ENCODE data around the gene CAPN8.

Gene CAPN8

GRCh38 chr1:223628233-223629125 lies 37.0 kb downstream of the CAPN8 start:
- peak; percentile 11 for DNase-seq (ENCODE audit: extremely low read depth, insufficient read length)

GRCh38 chr1:223622132-223622842 lies 43.2 kb downstream of the CAPN8 start:
- Histone ChIP-seq H3K27me3 (replicated peaks; ENCODE audit: control insufficient read depth, insufficient read depth, low read length) (no peaks in the 10 kb centered on the region; the same call in none of the 2 replicates), H3K36me3 (ENCODE audit: control insufficient read depth, insufficient read depth, low read length) (no peaks in the 10 kb centered on the region), H3K4me3 (replicated peaks; ENCODE audit: low read depth, low read length) (no peak overlapping the region)
- no peak for TF ChIP-seq CTCF (IDR thresholded peaks at IDR 0.05; ENCODE audit: insufficient read depth, low read length, poor library complexity, severe bottlenecking)
- no peak for DNase-seq (ENCODE audit: extremely low read depth, insufficient read length)

More at GRCh38 chr1:223628233-223629125, 37.0 kb downstream of the CAPN8 start:
- peak; percentile 75 for TF ChIP-seq CTCF (IDR thresholded peaks at IDR 0.05; ENCODE audit: insufficient read depth, low read length, poor library complexity, severe bottlenecking)
- Histone ChIP-seq H3K27me3 (replicated peaks; ENCODE audit: control insufficient read depth, insufficient read depth, low read length) (no peaks in the 10 kb centered on the region; the same call in 1 of the 2 replicates), H3K4me3 (replicated peaks; ENCODE audit: low read depth, low read length) (no peak overlapping the region), H3K36me3 (ENCODE audit: control insufficient read depth, insufficient read depth, low read length) (no peaks in the 10 kb centered on the region)

- TF ChIP-seq CTCF (IDR thresholded peaks at IDR 0.05; ENCODE audit: insufficient read depth, low read length, poor library complexity, severe bottlenecking) = no peak
- no peak overlapping the region for H3K4me3 ChIP-seq (replicated peaks; ENCODE audit: low read depth, low read length)
- no peaks in the 10 kb centered on the region; the same call in none of the 2 replicates for H3K27me3 ChIP-seq (replicated peaks; ENCODE audit: control insufficient read depth, insufficient read depth, low read length)
Measured at GRCh38 chr1:223621312-223621734, 44.2 kb downstream of the CAPN8 start.

GRCh38 chr1:223620297-223620897 lies 45.1 kb downstream of the CAPN8 start:
- no peaks in the 10 kb centered on the region for H3K36me3 ChIP-seq (ENCODE audit: control insufficient read depth, insufficient read depth, low read length)
- DNase-seq (ENCODE audit: extremely low read depth, insufficient read length) = no peak
- no peak overlapping the region for H3K4me3 ChIP-seq (replicated peaks; ENCODE audit: low read depth, low read length)
- no peak for TF ChIP-seq CTCF (IDR thresholded peaks at IDR 0.05; ENCODE audit: insufficient read depth, low read length, poor library complexity, severe bottlenecking)
- H3K27me3 ChIP-seq (replicated peaks; ENCODE audit: control insufficient read depth, insufficient read depth, low read length) = peaks cover under 1% of the 10 kb centered on the region

More at GRCh38 chr1:223621312-223621734, 44.2 kb downstream of the CAPN8 start:
- peak; percentile 52 for DNase-seq (ENCODE audit: extremely low read depth, insufficient read length)
- no peaks in the 10 kb centered on the region for H3K36me3 ChIP-seq (ENCODE audit: control insufficient read depth, insufficient read depth, low read length)

GRCh38 chr1:223618680-223619079 lies 46.8 kb downstream of the CAPN8 start:
- Histone ChIP-seq H3K27me3 (replicated peaks; ENCODE audit: control insufficient read depth, insufficient read depth, low read length) (peaks cover 2% of the 10 kb centered on the region), H3K4me3 (replicated peaks; ENCODE audit: low read depth, low read length) (no peak overlapping the region), H3K36me3 (ENCODE audit: control insufficient read depth, insufficient read depth, low read length) (no peaks in the 10 kb centered on the region)
- DNase-seq (ENCODE audit: extremely low read depth, insufficient read length) = no peak
- no peak for TF ChIP-seq CTCF (IDR thresholded peaks at IDR 0.05; ENCODE audit: insufficient read depth, low read length, poor library complexity, severe bottlenecking)

Measured in GM06990 (cell line).